OCI-M2 (cell line): ENCODE results near the gene APOB.

ENCODE experiments used
- DNase-seq: peaks from one replicate; lab custom pipeline; 2025; ENCODE audit not compliant: unreplicated experiment; lab: John Stamatoyannopoulos, UW

Gene APOB

DNA sequence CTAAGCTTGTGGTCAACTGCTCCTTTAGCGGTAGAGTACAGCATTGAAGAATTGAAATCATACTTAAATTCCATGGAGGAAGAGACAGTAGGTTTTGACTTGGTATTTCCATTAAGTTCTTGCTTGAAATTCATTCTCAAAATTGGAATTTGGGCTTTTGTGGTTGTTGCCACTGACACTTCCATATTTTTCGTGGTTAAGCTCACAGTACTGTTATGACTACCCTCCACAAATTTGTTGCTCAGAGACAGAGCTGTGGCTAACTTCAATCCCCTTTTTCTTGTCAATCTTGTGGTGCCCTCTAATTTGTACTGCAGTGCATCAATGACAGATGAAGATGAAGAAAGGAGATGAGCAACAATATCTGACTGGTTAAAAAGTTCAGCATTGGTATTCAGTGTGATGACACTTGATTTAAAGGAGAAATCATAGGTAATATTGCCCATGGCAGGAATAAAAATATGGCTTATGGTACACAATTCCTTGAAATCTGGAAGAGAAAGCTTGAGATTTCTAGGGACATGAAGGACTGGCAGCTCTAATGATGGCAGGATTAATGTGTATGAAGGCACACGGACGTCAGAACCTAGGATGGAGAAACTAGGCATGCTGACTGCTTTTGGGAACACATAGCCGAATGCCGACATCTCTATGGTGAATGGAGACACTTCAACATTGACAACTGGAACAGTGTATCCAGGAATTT, 37.3 kb downstream of the APOB start:
- DNase-seq, result no peak

DNA sequence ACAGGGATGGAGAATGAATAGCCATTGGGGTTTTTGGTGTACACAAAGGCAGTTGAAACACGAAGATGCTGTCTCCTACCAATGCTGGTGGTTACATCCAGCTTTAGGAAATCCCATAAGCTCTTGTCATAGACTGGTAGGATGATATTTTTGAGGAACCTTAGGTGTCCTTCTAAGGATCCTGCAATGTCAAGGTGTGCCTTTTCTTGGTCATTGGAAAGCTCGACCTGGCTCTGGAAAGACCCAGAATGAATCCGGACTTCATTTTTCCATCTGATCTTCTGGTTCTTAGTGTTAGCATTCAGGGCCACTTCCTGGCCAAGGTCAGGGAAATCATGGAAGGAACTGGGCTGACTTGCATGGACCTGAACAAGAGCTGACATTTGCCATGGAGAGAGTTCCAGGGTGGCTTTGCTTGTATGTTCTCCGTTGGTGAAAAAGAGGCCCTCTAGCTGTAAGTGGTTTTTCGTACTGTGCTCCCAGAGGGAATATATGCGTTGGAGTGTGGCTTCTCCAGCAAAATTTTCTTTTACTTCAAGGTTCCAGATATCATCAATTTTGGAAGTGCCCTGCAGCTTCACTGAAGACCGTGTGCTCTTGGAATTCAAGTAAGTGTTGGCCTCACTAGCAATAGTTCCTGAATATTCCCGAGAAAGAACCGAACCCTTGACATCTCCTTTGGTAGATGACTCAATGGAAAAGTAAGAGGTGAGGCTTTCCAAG, 38.0 kb downstream of the APOB start:
- no peak for DNase-seq

DNA sequence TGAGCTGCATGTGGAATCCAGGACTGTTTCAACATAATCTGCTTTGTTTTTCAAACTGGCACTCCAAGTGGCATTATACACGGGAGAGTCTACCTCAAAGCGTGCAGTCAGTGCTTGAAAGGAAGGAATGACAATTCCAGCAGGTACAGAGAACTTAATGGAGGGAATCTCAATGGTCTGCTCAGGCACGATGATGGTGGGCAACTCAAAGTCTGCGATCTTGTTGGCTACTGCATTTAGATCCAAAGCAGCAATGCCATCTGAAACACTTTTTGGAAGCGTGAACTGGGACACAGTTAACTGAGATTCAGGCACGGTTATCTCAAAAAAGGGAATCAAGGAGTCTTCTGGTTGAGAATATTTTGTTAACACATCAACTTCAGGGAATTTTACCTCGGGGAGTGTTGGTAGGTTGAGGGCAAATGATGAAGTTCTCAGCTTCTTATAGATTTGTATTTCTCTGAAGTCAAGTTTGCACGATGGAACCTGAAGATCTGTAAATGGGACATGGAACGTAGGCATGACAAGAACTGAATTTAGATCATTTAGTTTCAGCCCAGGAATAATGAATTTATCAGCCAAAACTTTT, 38.7 kb downstream of the APOB start:
- DNase-seq, result no peak

DNA sequence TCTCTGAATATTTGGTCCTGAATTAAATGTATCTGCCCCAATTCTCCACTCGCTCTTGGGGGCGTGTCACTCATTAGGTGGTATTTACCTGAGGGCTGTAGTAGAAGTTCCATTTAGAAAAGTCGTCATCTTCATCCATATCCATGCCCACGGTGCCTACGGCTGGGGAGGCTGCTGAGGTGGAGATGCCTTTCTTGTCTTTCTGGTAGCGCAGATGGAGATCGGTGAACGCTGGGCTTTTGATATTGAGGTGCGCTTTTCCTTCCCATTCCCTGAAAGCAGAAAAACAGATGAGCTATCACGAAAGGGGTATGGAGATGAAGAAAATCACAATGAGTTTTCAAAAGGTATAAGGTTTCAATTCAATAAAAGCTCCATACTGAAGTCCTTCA, 39.7 kb downstream of the APOB start:
- DNase-seq, result no peak

DNA sequence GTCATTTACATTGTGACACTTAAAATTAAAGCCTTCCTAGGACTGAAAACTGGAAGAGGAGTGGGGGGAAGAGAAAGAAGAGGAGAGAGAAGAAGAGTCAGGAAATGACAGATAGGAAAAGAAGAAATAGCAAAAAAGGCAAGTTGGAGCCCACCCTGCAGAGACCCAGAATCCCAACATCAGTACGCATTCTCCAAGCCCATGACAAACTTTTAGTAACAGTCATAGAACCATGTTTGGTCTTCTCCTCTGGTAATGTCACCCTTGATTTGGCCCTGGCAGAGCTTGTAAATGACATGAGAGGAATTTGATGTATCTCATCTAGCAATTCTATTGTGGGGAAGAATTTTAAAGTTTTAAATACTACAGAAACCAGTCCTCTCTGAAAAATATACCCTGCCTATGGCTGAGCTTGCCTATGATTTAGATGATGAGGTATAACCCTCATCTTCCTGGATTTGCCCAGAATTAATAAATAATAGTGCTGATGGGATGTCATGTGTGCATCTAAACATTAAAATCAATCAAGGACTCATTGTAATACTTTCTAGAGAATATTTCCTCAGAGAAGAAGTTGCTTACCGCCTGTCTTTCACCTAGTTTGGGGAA, 40.2 kb downstream of the APOB start:
- DNase-seq, result no peak

DNA sequence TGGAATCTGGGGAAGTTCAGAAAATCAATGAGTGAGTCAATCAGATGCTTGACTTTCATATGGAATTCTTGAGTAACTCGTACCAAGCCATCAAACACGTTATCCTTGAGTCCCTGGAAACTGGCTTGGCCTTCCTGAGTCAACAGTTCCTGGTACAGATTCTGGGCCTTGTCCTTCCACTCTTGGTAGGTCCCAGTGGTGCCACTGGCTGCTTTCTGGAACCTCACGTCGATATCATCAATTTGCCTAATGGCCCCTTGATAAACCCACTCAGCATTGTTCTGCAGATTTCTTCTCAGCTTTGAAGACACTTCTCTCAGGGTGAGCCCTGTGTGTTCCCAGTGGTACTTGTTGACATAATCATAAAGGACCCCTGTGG, 41.1 kb downstream of the APOB start:
- no peak for DNase-seq

DNA sequence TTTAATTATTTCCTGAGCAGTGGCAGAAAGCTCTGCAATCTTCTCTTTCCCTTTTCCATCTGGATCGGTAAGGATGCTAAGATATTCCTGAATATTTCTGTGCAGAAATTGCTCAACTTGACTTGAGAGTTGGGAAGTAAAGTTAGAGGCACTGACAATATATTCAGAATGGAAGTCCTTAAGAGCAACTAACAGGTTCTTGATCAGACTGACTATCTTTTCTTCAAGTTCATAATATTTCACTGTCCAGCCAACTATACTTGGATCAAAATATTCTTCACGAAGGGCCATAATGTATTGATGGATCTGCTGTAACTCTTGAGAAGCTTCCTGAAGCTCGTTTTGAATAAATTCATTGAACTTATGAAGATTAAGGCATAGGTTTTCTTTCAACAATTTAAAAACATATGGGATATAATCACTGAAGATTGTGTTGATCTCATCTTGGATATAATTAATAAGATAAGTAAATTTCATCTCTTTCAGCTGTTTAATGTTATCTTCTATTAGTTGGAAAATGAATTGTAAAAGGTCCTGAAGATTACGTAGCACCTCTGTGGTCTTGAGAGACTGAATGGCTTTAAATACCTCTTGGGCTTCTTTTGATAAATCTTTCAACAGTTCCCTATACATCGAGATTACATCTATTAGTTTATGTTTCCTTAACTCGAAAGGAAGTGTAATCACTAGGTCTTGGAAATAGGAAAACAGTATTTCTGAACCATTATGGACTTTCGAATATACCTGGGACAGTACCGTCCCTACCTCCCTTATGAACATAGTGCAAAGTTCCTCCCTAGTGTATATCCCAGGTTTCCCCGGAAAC, 41.7 kb downstream of the APOB start:
- no peak for DNase-seq

DNA sequence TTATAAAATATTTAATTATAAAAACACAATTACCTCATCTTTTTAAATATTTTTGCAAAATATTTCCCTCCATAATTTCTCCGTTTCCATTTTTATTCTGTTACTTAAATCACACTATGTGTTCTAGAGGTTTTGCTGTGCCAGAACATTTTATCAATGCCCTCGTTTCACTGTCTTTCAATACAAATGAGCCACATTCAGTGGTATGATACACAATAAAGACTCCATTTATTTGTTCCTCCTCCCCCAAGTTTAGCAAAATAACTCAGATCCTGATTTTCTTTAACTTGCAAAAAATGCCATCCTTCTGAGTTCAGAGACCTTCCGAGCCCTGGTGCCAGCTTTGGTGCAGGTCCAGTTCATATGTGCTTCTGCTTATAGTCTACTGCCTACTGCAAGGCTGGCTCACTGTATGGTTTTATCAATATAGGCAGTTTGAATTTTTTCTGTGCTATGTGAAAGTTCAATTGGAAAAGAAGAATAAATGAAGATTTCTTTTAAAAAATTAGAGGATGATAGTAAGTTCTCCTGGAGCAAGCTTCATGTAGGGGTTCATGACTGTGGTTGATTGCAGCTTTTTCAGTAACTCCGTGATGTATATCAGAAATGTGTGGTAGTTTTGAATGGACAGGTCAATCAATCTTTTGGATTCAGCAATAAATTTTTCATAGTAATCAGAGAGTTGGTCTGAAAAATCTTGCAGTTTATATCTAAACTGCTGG, 42.5 kb downstream of the APOB start:
- no peak for DNase-seq

DNA sequence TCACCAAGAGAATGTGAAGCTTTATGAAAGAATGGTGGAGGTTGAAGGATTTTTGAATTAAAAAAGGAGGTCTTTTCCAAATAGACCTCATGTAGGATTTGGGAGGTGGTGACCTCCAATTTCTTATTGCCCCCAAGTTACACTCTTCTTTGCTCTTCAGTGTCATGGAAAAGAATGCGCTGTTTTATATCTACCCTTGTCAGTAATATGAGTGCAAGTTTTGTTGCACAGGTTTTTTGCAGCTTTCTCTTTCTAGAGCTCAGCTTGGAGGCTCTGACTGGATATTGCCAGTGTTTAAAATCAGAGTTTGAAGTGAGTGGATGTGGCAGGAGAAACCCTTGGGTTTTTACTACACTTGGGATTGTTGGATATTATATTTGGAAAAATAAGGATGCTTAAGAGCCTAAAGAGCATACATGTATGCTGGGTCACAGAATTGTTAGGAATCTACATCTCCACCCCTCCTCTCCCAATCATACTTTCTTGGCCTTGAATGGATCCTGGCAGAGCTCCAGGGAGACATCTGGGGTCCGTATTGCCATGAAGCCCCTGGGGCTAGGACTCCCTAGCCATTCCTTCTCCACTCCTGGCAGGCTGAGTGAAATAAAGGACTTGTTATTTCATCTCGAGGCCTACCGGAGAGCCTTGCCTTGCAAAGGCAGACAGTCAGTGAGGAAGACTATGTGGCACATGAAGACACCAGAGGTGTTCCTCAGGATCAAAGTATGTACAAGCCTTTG, 43.8 kb downstream of the APOB start:
- DNase-seq, result no peak

DNA sequence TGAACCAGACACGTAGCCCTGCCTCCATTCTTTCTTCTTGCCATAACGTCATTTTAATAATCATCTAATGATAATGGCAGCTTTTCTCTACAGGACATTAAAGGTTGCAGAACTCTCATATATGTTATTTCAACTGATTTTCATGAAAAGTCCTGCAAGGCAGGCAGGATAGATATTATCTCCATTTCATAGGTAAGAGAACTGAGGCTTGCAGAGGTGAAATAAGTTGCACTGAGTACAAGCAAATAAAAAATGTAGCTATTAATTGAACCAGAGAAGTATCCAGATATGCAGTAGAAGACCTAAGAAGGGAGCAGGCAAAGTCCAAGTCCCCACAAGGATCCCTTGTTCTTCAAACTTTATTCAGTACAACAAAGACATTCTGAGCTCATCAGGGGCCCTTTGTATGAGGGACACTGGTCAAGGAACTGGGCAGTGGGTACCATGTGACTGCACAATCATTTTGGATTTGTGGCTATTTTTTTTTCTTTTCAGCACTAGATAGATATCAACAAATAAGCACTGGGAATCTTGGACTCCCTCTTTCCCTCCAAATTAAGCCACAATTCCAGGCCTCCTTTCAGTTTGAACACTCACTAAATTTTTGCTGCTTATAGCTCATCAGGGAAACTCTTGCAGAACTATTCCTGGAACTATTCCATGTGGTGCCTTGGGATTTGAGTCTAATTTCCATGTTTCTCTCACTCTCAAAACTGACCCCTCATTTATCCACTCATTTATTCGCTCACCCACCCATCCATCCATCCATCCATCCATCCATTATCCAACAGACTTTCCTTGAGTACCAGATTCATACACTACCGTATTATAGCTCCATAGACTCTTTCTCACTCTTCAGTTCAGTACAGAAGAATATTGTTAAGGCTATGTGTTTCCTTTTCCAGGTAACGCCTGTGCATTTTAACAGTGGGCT, 44.6 kb downstream of the APOB start:
- DNase-seq, result no peak

DNA sequence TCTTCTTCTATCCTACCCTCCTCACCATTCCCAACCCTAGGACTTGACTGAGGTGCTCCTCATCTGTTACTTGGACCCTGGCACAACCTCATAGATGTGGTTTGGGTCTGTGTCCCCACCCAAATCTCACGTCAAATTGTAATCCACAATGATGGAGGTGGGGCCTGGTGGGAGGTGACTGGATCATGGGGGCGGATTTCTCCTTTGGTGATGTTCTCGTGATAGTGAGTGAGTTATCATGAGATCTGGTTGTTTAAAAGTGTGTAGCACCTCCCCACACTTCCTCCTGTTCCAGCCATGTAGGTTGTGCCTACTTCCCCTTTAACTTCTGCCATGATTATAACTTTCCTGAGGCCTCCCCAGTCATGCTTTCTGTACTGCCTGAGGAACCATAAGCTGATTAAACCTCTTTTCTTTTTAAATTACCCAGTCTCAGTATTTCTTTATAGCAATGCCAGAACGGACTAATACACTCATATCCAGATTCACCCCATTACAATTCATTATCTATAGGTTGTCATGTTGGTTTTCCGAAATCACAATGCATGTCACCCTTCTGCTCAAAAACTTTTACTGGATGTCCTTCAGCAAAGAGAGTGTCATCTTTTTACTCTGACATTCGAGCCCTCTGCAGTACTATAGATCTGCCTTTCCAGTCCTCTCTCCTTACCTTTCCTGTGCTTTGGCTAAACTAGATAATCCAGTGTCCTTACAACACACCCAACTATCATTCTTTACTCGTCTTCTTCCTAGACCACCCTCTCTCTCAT, 45.7 kb downstream of the APOB start:
- DNase-seq, result no peak

DNA sequence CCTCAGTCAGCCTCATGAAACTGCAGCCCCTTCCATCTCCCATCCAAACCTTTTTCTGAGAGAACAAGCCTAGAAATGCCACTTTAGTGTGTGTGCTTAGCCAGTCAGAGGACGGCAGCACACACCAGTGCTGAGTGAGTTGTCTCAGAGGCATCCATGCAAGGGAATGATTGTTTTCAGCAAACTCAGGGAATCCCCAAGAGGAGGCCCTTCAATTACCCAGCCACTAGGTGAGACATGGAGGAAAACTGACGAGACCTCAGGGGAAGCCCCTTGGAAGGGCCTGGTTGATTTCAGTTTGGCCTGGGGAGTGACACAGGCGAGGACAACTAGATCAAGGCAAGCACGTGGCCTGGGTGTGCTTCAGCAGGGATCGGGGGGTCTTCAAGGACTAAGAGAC, 49.7 kb downstream of the APOB start:
- no peak for DNase-seq

DNA sequence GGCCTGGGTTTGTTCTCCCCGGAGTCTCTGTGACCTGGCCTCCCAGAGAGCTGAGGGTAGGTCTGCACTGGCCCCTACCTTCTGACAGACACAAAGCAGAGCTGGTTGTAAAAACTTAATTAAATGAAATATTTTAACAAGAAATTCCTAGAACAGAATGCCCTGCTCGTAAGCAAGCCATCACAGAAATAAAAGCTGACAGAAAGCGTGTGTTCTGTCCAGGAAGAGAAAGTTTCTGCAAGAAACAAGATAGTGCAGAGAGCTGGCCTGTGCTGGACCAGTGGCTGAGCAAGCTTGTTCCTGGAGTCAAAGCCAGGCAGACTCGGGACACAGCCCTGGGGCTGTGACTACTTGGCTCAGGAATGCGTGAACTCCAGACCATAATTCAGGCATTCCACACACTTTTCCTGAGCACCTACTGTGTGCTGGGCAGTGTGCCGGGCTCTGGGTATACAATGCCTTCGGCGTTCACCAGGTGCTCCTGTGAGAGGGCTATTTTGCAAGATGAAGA, 51.6 kb downstream of the APOB start:
- DNase-seq, result no peak

DNA sequence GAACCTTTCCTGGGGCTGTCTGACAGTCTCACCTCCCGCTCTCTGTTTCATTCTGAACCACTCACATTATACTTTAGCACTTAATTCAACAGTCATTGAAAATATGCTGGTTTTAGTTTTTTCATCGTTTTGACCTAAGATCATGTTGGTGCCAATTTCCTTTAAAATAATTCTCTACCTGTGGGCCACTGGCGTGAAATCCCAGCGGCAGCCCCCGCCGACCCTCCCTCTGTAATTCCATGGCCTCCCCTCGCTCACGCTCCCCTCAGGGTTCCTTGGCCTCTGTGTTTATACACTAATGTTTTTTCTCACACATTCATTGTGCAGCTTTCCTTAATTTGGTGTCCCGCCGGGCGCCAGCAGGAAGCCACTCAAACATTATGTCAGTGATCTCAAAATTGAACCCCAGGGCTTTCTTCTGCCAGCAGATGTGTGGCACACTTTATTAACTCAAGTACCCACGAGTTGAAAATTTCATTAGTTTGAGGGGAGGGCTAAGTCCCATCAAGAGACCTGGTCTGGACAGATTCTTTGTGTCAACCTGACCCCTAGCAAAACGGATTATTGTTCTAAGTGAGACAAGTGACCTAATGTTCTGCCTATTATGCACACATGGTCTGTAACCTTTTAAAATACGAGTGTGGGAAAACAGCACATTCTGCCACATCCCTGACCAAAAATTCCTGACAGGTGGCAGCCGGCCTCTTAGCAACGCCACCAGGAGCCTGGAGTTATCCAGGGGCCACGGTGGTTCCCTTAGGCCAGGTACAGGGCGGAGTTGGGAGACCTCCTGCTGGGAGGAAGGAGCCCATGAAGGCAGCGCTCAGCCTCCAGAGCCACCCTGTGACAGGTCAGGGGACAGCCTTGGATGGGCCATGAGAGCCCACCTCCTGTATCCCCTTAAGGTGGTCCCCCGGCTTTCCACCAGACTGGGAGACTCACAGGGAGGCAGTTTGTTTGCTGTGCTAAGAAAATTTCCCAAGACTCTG, 53.1 kb downstream of the APOB start:
- no peak for DNase-seq

DNA sequence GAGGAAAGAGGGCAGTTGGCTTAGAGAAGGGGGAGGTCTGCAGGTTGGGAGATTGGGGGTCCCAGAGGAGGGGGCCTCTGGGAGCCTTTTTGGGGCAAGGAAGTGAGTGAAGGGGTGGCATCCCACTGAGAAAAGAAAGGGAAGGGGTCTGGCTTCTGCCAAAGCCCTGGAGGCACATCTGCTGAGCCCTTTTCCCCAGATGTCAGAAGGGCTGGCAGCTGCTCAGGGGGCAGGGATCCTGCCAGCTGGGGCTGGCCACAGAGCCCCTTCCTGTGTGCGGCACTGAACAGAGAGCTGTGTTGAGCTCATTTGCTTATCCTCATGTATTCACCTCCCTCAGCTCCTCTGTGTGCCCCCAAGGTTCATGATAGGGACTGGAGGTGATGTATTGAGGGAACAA, 54.5 kb downstream of the APOB start:
- no peak for DNase-seq

DNA sequence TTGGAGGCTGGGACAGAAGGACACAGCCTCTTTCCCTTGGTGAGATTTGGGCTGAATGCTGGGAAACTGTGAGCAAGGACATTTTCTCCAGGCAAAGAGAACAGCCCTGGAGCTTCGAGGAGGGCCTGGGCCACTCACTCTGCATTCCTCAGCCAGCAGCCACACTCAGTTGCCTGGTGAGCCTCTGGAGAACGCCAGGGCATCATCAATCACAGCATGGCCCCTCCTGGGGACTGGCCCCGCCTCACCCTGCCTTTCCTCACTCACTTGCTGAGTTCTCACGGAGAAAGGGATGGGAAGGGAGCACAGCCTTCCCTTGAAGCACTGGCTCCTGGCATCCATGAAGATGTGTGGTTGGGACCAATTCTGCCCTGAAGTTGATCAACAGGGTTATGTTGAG, 55.0 kb downstream of the APOB start:
- DNase-seq, result no peak
